ENCODE results near the gene GTF2I.

Gene GTF2I

GRCh38 chr7:74657692-74658177 is at the start of gene GTF2I:
TSS of gene GTF2I (plus strand) at chr7:74657718. CDS start at chr7:74689129, 31,411 bp downstream.
- in situ Hi-C loops (cut with MboI; ENCODE audit: low pct_unique_long_range_greater_than_20kb, low sequenced_read_pairs, unreplicated experiment) = no loop called here
- DNase-seq (ENCODE audit: low spot score) = no peak
- TF ChIP-seq, protein P1, sequence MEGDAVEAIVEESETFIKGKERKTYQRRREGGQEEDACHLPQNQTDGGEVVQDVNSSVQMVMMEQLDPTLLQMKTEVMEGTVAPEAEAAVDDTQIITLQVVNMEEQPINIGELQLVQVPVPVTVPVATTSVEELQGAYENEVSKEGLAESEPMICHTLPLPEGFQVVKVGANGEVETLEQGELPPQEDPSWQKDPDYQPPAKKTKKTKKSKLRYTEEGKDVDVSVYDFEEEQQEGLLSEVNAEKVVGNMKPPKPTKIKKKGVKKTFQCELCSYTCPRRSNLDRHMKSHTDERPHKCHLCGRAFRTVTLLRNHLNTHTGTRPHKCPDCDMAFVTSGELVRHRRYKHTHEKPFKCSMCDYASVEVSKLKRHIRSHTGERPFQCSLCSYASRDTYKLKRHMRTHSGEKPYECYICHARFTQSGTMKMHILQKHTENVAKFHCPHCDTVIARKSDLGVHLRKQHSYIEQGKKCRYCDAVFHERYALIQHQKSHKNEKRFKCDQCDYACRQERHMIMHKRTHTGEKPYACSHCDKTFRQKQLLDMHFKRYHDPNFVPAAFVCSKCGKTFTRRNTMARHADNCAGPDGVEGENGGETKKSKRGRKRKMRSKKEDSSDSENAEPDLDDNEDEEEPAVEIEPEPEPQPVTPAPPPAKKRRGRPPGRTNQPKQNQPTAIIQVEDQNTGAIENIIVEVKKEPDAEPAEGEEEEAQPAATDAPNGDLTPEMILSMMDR (IDR thresholded peaks at IDR 0.05; ENCODE audit: extremely low read depth, insufficient read depth, missing control alignments) = no peak

- no peak for DNase-seq (ENCODE audit: low spot score)
- TF ChIP-seq, protein P1 (IDR thresholded peaks at IDR 0.05; ENCODE audit: extremely low read depth, insufficient read depth, missing control alignments) = no peak
- in situ Hi-C loops (cut with MboI; ENCODE audit: low pct_unique_long_range_greater_than_20kb, low sequenced_read_pairs, unreplicated experiment) = no loop called here
These were observed 45.3 kb upstream of the GTF2I start for GRCh38 chr7:74612015-74612829.

- TF ChIP-seq, protein P1 (IDR thresholded peaks at IDR 0.05; ENCODE audit: extremely low read depth, insufficient read depth, missing control alignments) = peak; percentile 12
These were observed 41.4 kb upstream of the GTF2I start for GRCh38 chr7:74615933-74616780.

DNA sequence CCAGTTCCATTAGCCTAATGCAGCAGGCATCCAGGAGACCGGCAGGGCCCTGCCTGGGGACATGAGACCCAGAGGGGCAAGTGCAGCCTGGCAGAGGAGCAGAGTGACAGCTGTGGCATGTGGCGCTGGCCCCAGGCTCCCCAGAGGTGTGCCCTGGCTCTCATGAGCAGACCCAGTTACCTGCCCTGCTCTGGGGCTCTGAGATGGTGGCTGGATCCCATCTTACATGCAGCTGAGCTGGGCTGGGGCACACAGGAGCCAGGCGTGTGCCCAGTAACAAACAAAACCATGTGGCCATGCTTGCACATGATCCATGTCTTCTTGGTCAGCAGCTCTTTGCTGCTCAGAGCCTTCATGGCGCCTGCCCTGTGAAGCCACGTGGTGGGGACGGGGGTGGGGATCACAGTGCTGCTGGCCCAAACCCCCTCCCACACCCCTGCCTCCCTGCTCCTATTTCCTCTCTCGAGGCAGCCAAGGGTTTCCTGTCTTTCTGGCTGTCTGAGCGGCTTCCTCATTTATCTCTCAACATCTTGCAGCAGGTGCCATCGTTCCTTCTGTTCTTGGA is 40.3 kb upstream of the GTF2I start:
- TF ChIP-seq, protein P1 (IDR thresholded peaks at IDR 0.05; ENCODE audit: extremely low read depth, insufficient read depth, missing control alignments) = no peak
- in situ Hi-C loops (cut with MboI; ENCODE audit: low pct_unique_long_range_greater_than_20kb, low sequenced_read_pairs, unreplicated experiment) = no loop called here
- DNase-seq (ENCODE audit: low spot score) = peak; percentile 36

More at GRCh38 chr7:74615933-74616780, 41.4 kb upstream of the GTF2I start:
- in situ Hi-C loops (cut with MboI; ENCODE audit: low pct_unique_long_range_greater_than_20kb, low sequenced_read_pairs, unreplicated experiment) = no loop called here
- no peak for DNase-seq (ENCODE audit: low spot score)

DNA sequence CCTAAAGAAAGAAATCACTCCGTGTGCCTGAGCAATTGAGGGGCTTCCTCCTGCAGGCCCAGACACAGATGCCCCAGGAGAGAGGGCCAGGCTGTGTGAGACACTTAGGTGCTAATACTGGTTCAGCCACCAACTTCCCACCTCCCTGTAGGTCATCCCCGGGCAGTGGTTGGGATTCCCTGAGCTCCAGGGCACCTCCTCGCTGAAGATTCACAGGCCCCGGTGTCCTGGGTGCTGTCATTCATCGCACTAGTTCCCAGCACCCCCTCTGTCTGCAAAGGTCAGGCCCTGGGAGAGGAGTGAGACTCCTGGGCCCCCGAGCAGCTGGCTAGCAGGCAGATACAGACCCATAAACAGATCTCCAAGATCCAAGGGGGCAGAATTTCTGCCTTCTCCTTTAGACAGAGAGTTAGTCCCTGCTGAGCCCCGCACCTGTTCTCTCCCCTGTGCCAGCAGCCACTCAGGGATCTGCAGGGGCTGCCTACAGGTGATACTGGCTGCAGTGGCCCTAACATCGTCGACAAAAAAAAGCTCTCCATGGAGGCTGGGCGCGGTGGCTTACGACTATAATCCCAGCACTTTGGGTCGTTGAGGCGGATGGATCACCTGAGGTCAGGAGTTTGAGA is 38.2 kb upstream of the GTF2I start:
- in situ Hi-C loops (cut with MboI; ENCODE audit: low pct_unique_long_range_greater_than_20kb, low sequenced_read_pairs, unreplicated experiment) = no loop called here
- TF ChIP-seq, protein P1 (IDR thresholded peaks at IDR 0.05; ENCODE audit: extremely low read depth, insufficient read depth, missing control alignments) = no peak
- no peak for DNase-seq (ENCODE audit: low spot score)
